Testis (tissue), 3 donors: ENCODE results near the gene FAM219B. TPM values are rescaled to one million over a fixed set of nuclear protein-coding genes. Genes with fewer than 3 reads are reported as not detected.
"Not testable (repeated sequence)": the region's sequence is repeated elsewhere in the genome, so short reads cannot be mapped to it uniquely, and the experiment has no call there.

ENCODE experiments used
- DNase-seq: peaks from one replicate; pipeline ENCODE4 v3.0.0-alpha.2; 2019
- H3K27ac ChIP-seq, 2 donors: fragments of 200-600 bp; sonication (generic); one replicate each; pipeline ENCODE4 v1.5.1; 2019
- H3K27me3 ChIP-seq: fragments of 200-600 bp; sonication (generic); one replicate; pipeline ENCODE4 v1.5.1; 2019
- H3K36me3 ChIP-seq: fragments of 200-600 bp; sonication (generic); one replicate; pipeline ENCODE4 v1.5.1; 2017; ENCODE audit warnings: low read depth; ENCODE audit errors: missing control alignments
- H3K4me1 ChIP-seq: fragments of 200-600 bp; sonication (generic); one replicate; pipeline ENCODE4 v1.5.1; 2019
- H3K4me3 ChIP-seq, 2 donors: fragments of 200-600 bp; sonication (generic); one replicate each; pipeline ENCODE4 v1.5.1; 2017 to 2019
- H3K9me3 ChIP-seq: fragments of 200-600 bp; sonication (generic); one replicate; pipeline ENCODE4 v1.5.1; 2017
- CTCF ChIP-seq, 3 experiments: fragments of 450-650 bp in 2 of 3; fragments of 200-600 bp in 1 of 3; sonication (generic) in 1 of 3; IDR thresholded peaks; one replicate each; pipeline ENCODE4 v1.5.1; 2016 to 2019; ENCODE audit warnings: antibody characterized with exemption in 3 of 3, mild to moderate bottlenecking in 2 of 3, moderate library complexity in 1 of 3
- POLR2A ChIP-seq: fragments of 450-650 bp; IDR thresholded peaks from one replicate; pipeline ENCODE4 v1.6.1; 2017; ENCODE audit warnings: antibody characterized with exemption, mild to moderate bottlenecking, moderate library complexity
- WGBS, 2 donors: methylation state at CpG; one replicate each; pipeline ENCODE4 v1.1.5; 2018; 5-methylcytosine and 5-hydroxymethylcytosine counted together
- intact Hi-C: fragments of 100-400 bp; cut with DNase I; formaldehyde crosslinking; loops from one replicate; pipeline ENCODE4 v1.15.1; 2023; ENCODE audit warnings: low total_unique reads
- polyA plus RNA-seq: library from polyadenylated mRNA; stranded (reverse); fragments of 350-450 nt; fragmentation: Illumina TruSeq; extraction: RNeasy Lipid Tissue Mini Kit (QIAGEN cat#74804); gene quantifications from one replicate; pipeline ENCODE4 v1.2.3, GENCODE V29; 2014; ENCODE audit warnings: low read depth, low replicate concordance; ENCODE audit not compliant: insufficient read depth
- total RNA-seq, 2 donors: library from RNA; depleted of rRNA; stranded (reverse); fragments of >200 nt; gene quantifications; one replicate each; pipeline ENCODE4 v1.2.3, GENCODE V29; 2016

Gene FAM219B
- total and polyA plus RNA-seq, 3 donors from 2014 or later = 32.6 to 40.6 (median 40.2) TPM

GRCh38 chr15:74951006-74951405 lies 44.4 kb upstream of the FAM219B start:
- no peak overlapping the region for H3K27ac ChIP-seq
- no peaks in the 10 kb centered on the region for H3K27me3 ChIP-seq
- H3K9me3 ChIP-seq = no peaks in the 10 kb centered on the region
- DNase-seq = no peak
- 65 to 73% methylated on average over 3 of the region's 3 CpGs for WGBS, 2 donors
- intact Hi-C loops = loop anchor here (10.0 kb wide), 1 partner anchor 316 kb away; no protein-coding TSS in a partner anchor
- peaks cover 16% of the 10 kb centered on the region for H3K4me1 ChIP-seq
- no peak for TF ChIP-seq POLR2A
- no peak for TF ChIP-seq CTCF (IDR thresholded peaks at IDR 0.05)
- no peak overlapping the region for H3K4me3 ChIP-seq
- H3K36me3 ChIP-seq = no peaks in the 10 kb centered on the region

- intact Hi-C loops = loop anchor here (10.0 kb wide), 1 partner anchor 315 kb away; no protein-coding TSS in a partner anchor
- Histone ChIP-seq H3K9me3 (no peaks in the 10 kb centered on the region), H3K27me3 (no peaks in the 10 kb centered on the region), H3K4me3 (no peak overlapping the region), H3K4me1 (peaks cover 16% of the 10 kb centered on the region), H3K27ac (no peak overlapping the region), H3K36me3 (no peaks in the 10 kb centered on the region)
- peak; percentile 91 for DNase-seq
- WGBS, 2 donors = 46% methylated on average over 7 of the region's 7 CpGs
- no peak for TF ChIP-seq POLR2A
- peak; percentile 98 to 99 (median 99) for TF ChIP-seq CTCF (IDR thresholded peaks at IDR 0.05)
Observed at GRCh38 chr15:74950078-74950908, 43.6 kb upstream of the FAM219B start.

- H3K27me3 ChIP-seq = no peaks in the 10 kb centered on the region
- no peaks in the 10 kb centered on the region for H3K36me3 ChIP-seq
- WGBS, 2 donors = 0% methylated on average over 9 to 59 of the region's 85 CpGs
- H3K4me3 ChIP-seq = peak within 1 kb of the TSS; percentile 96 to 100
- intact Hi-C loops = no loop called here
- TF ChIP-seq CTCF (IDR thresholded peaks at IDR 0.05) (no peak), POLR2A (no peak)
- peak within 1 kb of the TSS; percentile 86 to 91 for H3K27ac ChIP-seq
- peaks cover 13% of the 10 kb centered on the region for H3K4me1 ChIP-seq
- H3K9me3 ChIP-seq = no peaks in the 10 kb centered on the region
- peak; percentile 97 for DNase-seq
Observed at GRCh38 chr15:74937590-74938371, 31.1 kb upstream of the FAM219B start, which contains the start of gene COX5A. Gene COX5A (minus strand): TSS chr15:74938073. CDS start chr15:74938014, 59 bp downstream.

- intact Hi-C loops = no loop called here
- peaks cover 13% of the 10 kb centered on the region for H3K4me1 ChIP-seq
- DNase-seq = no peak
- H3K9me3 ChIP-seq = no peaks in the 10 kb centered on the region
- H3K27me3 ChIP-seq = no peaks in the 10 kb centered on the region
- peak overlapping the region; percentile 96 to 100 for H3K4me3 ChIP-seq
- H3K36me3 ChIP-seq = no peaks in the 10 kb centered on the region
- TF ChIP-seq POLR2A (no peak), CTCF (IDR thresholded peaks at IDR 0.05) (no peak)
- peak overlapping the region; percentile 86 to 91 for H3K27ac ChIP-seq
- WGBS, 2 donors = 0% methylated on average over 12 to 18 of the region's 18 CpGs
Observed at GRCh38 chr15:74937272-74937589, 30.6 kb upstream of the FAM219B start.

- intact Hi-C loops, DNase-seq, H3K27me3 ChIP-seq, H3K36me3 ChIP-seq, H3K9me3 ChIP-seq, H3K4me3 ChIP-seq, H3K27ac ChIP-seq: not testable (repeated sequence)
- H3K4me1 ChIP-seq = peaks cover 13% of the 10 kb centered on the region
- WGBS, 2 donors = 84 to 95% methylated on average over 3 of the region's 3 CpGs
Observed at GRCh38 chr15:74935193-74935592, 28.5 kb upstream of the FAM219B start.
